SK-N-SH (cell line): Measurements from ENCODE around the gene IGF2BP2.

Experiments
- CTCF ChIP-seq: fragments of 200-600 bp; sonication (generic); IDR thresholded peaks from 2 replicates; pipeline ENCODE4 v1.6.1; 2017; ENCODE audit warnings: antibody characterized with exemption, mild to moderate bottlenecking, moderate library complexity
- EP300 ChIP-seq, 2 experiments: IDR thresholded peaks; 2 replicates each; pipeline versions ENCODE4 v1.4.0 to v1.6.1; 2012; ENCODE audit warnings: borderline replicate concordance in 1 of 2, low read depth in 1 of 2, low read length in 1 of 2
- EZH2phosphoT487 ChIP-seq: fragments of 200-600 bp; sonication (generic); IDR thresholded peaks from 2 replicates; pipeline ENCODE4 v1.6.1; 2017; ENCODE audit warnings: low read depth, mixed run types, mild to moderate bottlenecking, antibody characterized with exemption, moderate library complexity, borderline replicate concordance
- GABPA ChIP-seq: IDR thresholded peaks from 2 replicates; pipeline ENCODE4 v1.4.0; 2012; ENCODE audit warnings: low read depth, mild to moderate bottlenecking
- REST ChIP-seq: IDR thresholded peaks from 2 replicates; pipeline ENCODE4 v1.6.1; 2012; ENCODE audit warnings: mild to moderate bottlenecking, low read depth, low read length, moderate library complexity
- SIN3A ChIP-seq: IDR thresholded peaks from 2 replicates; pipeline ENCODE4 v1.6.1; 2012; ENCODE audit warnings: low read depth, mild to moderate bottlenecking, low read length, moderate library complexity, borderline replicate concordance

- TF ChIP-seq SIN3A = no peak
- TF ChIP-seq EP300 (IDR thresholded peaks at IDR 0.05; ENCODE audit: borderline replicate concordance in 1 of 2, low read depth in 1 of 2, low read length in 1 of 2) = no peak
- no peak for TF ChIP-seq CTCF
- no peak for TF ChIP-seq GABPA
- no peak for TF ChIP-seq EZH2phosphoT487
- no peak for TF ChIP-seq REST
Measured at GRCh38 chr3:185649414-185649813, 175.4 kb downstream of the IGF2BP2 start.
